HepG2 (cell line): Measurements from ENCODE around the gene CAPN3. TPM values are rescaled to one million over a fixed set of nuclear protein-coding genes. Genes with fewer than 3 reads are reported as not detected.

ENCODE experiments used
- CBX1 ChIP-seq: IDR thresholded peaks from one replicate; pipeline ENCODE4 v1.6.1; 2016; ENCODE audit warnings: antibody characterized with exemption, low read depth
- DPF2 ChIP-seq: sonication (generic); formaldehyde crosslinking; IDR thresholded peaks from 2 replicates; pipeline ENCODE4 v1.4.0; 2020; ENCODE audit warnings: mild to moderate bottlenecking, low read depth, missing genetic modification reagents, borderline replicate concordance
- E2F5 ChIP-seq: sonication (generic); formaldehyde crosslinking; conservative IDR thresholded peaks from 2 replicates; pipeline ENCODE4 v1.4.0; 2020; ENCODE audit warnings: missing genetic modification reagents
- MYNN ChIP-seq: sonication (generic); formaldehyde crosslinking; IDR thresholded peaks from 2 replicates; pipeline ENCODE4 v1.4.0; 2020; ENCODE audit warnings: mild to moderate bottlenecking, low read depth, missing genetic modification reagents
- SP1 ChIP-seq, 2 experiments: fragments of 450-650 bp in 1 of 2; sonication (generic) in 1 of 2; formaldehyde crosslinking in 1 of 2; IDR thresholded peaks; 2 replicates each; pipeline versions ENCODE4 v1.4.0 to v1.6.1; 2016 to 2020; ENCODE audit warnings: missing genetic modification reagents in 1 of 2
- SP140L ChIP-seq: sonication (generic); formaldehyde crosslinking; IDR thresholded peaks from 2 replicates; pipeline ENCODE4 v1.4.0; 2020; ENCODE audit warnings: missing genetic modification reagents, borderline replicate concordance
- TOPORS ChIP-seq: sonication (generic); formaldehyde crosslinking; IDR thresholded peaks from 2 replicates; pipeline ENCODE4 v1.8.0; 2023; ENCODE audit warnings: mild to moderate bottlenecking, missing genetic modification reagents
- ZNF280B ChIP-seq: sonication (generic); formaldehyde crosslinking; IDR thresholded peaks from 2 replicates; pipeline ENCODE4 v1.5.0; 2020; ENCODE audit warnings: missing genetic modification reagents, mild to moderate bottlenecking, borderline replicate concordance
- ZNF552 ChIP-seq: sonication (generic); formaldehyde crosslinking; IDR thresholded peaks from 2 replicates; pipeline ENCODE4 v1.9.0; 2022; ENCODE audit warnings: missing genetic modification reagents, mild to moderate bottlenecking, borderline replicate concordance
- ZNF572 ChIP-seq: sonication (generic); formaldehyde crosslinking; IDR thresholded peaks from 2 replicates; pipeline ENCODE4 v1.5.1; 2020; ENCODE audit warnings: mild to moderate bottlenecking, missing genetic modification reagents
- ZNF598 ChIP-seq: sonication (generic); formaldehyde crosslinking; IDR thresholded peaks from 2 replicates; pipeline ENCODE4 v1.5.1; 2020; ENCODE audit warnings: mild to moderate bottlenecking, missing genetic modification reagents, borderline replicate concordance
- ZNF724P ChIP-seq: sonication (generic); formaldehyde crosslinking; IDR thresholded peaks from 2 replicates; pipeline ENCODE4 v1.8.0; 2022; ENCODE audit warnings: missing genetic modification reagents, borderline replicate concordance
- ZNF782 ChIP-seq: sonication (generic); formaldehyde crosslinking; IDR thresholded peaks from 2 replicates; pipeline ENCODE4 v1.4.0; 2020; ENCODE audit warnings: missing genetic modification reagents, mild to moderate bottlenecking, borderline replicate concordance
- polyA plus RNA-seq, 8 experiments: library from polyadenylated mRNA; depleted of rRNA in 3 of 8; stranded (reverse) in 7 of 8; unstranded in 1 of 8; fragments of >200 nt; fragmentation: Illumina TruSeq in 4 of 8; extraction: Trizol in 4 of 8; gene quantifications; 2 replicates each; pipeline versions ENCODE4 v1.2.1 to v1.2.3, GENCODE V29; 2011 to 2016; ENCODE audit warnings: low read depth in 4 of 8, missing spikeins in 1 of 8, mixed read lengths in 1 of 8; ENCODE audit not compliant: insufficient read depth in 1 of 8
- total RNA-seq, 5 experiments: library from RNA; depleted of rRNA; stranded (reverse); fragments of >200 nt; fragmentation: Illumina TruSeq; extraction: Trizol; gene quantifications; 2 replicates each; pipeline ENCODE4 v1.2.3, GENCODE V29; 2016; ENCODE audit warnings: low read depth in 1 of 5
- TF ChIP-seq, protein P1 (sequence below): sonication (generic); formaldehyde crosslinking; conservative IDR thresholded peaks from 2 replicates; pipeline ENCODE4 v1.5.0; 2020; ENCODE audit warnings: missing genetic modification reagents
- TF ChIP-seq, protein P2 (sequence below): sonication (generic); formaldehyde crosslinking; IDR thresholded peaks from 2 replicates; pipeline ENCODE4 v1.4.0; 2020; ENCODE audit warnings: low read depth, missing genetic modification reagents
- TF ChIP-seq, protein P3 (sequence below): IDR thresholded peaks from 2 replicates; pipeline ENCODE4 v1.6.1; 2016; ENCODE audit warnings: control low read depth
- TF ChIP-seq, protein P4 (sequence below): sonication (generic); formaldehyde crosslinking; IDR thresholded peaks from 2 replicates; pipeline ENCODE4 v1.4.0; 2020; ENCODE audit warnings: low read depth, mild to moderate bottlenecking, missing genetic modification reagents

Gene CAPN3
- total and polyA plus RNA-seq, 2 of the 13 experiments (the other 11 are each of a cell fraction or from before 2014, with no cell fraction given) = 1.3 to 4.6 TPM

DNA sequence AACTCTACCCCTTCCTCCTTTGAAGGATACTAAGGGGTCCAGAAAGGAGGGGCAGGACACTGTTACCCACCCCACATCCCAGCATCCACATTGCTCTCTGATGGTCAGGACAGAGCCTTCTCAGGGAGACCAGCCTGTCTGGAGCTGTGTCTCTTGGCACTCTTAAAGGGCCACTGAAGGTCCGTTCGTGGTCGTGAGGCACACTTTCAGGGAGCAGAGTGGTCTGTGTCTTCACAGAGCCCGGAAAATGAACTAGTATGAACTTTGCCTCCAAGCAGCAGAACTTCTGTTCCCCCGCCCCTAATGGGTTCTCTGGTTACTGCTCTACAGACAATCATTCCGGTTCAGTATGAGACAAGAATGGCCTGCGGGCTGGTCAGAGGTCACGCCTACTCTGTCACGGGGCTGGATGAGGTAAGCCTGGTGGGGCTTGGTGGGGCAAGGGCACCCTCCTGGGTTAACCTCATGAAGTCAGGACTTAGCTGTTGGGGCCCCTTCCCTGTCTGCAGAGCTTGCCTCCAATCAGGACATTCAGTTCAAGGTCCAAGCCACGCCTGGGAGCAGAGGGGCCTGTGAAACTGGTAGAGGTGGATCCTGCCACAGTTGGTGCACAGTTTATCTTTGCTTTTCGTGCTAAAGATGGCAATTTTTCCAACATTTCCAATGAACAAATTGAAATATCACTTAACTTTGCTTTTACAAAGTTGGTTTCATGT is 33.2 kb downstream of the CAPN3 start (continued):
- TF ChIP-seq SP1 (IDR thresholded peaks at IDR 0.05) (no peak), SP1 (CRISPR knock-in tag; IDR thresholded peaks at IDR 0.05) (0 out of 2 replicates have a peak, but pooled peaks have one; percentile 36), E2F5 (no peak), ZNF598 (peak; percentile 29; the same call in 1 of the 2 replicates), DPF2 (0 out of 2 replicates have a peak, but pooled peaks have one; percentile 19), ZNF572 (CRISPR knock-in tag) (no peak), ZNF724P (CRISPR knock-in tag) (no peak), ZNF782 (CRISPR knock-in tag) (peak; percentile 66; the same call in 1 of the 2 replicates), ZNF280B (CRISPR knock-in tag) (0 out of 2 replicates have a peak, but pooled peaks have one; percentile 32), MYNN (CRISPR knock-in tag) (no peak), CBX1 (no peak), TOPORS (CRISPR knock-in tag) (peak; percentile 74; the same call in 1 of the 2 replicates), SP140L (CRISPR knock-in tag) (no peak), ZNF552 (CRISPR knock-in tag) (no peak)
- TF ChIP-seq, protein P1, sequence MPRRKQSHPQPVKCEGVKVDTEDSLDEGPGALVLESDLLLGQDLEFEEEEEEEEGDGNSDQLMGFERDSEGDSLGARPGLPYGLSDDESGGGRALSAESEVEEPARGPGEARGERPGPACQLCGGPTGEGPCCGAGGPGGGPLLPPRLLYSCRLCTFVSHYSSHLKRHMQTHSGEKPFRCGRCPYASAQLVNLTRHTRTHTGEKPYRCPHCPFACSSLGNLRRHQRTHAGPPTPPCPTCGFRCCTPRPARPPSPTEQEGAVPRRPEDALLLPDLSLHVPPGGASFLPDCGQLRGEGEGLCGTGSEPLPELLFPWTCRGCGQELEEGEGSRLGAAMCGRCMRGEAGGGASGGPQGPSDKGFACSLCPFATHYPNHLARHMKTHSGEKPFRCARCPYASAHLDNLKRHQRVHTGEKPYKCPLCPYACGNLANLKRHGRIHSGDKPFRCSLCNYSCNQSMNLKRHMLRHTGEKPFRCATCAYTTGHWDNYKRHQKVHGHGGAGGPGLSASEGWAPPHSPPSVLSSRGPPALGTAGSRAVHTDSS = no peak
- TF ChIP-seq, protein P2, sequence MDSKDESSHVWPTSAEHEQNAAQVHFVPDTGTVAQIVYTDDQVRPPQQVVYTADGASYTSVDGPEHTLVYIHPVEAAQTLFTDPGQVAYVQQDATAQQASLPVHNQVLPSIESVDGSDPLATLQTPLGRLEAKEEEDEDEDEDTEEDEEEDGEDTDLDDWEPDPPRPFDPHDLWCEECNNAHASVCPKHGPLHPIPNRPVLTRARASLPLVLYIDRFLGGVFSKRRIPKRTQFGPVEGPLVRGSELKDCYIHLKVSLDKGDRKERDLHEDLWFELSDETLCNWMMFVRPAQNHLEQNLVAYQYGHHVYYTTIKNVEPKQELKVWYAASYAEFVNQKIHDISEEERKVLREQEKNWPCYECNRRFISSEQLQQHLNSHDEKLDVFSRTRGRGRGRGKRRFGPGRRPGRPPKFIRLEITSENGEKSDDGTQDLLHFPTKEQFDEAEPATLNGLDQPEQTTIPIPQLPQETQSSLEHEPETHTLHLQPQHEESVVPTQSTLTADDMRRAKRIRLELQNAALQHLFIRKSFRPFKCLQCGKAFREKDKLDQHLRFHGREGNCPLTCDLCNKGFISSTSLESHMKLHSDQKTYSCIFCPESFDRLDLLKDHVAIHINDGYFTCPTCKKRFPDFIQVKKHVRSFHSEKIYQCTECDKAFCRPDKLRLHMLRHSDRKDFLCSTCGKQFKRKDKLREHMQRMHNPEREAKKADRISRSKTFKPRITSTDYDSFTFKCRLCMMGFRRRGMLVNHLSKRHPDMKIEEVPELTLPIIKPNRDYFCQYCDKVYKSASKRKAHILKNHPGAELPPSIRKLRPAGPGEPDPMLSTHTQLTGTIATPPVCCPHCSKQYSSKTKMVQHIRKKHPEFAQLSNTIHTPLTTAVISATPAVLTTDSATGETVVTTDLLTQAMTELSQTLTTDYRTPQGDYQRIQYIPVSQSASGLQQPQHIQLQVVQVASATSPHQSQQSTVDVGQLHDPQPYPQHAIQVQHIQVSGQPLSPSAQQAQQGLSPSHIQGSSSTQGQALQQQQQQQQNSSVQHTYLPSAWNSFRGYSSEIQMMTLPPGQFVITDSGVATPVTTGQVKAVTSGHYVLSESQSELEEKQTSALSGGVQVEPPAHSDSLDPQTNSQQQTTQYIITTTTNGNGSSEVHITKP (CRISPR knock-in tag) = 0 out of 2 replicates have a peak, but pooled peaks have one; percentile 55
- TF ChIP-seq, protein P3, sequence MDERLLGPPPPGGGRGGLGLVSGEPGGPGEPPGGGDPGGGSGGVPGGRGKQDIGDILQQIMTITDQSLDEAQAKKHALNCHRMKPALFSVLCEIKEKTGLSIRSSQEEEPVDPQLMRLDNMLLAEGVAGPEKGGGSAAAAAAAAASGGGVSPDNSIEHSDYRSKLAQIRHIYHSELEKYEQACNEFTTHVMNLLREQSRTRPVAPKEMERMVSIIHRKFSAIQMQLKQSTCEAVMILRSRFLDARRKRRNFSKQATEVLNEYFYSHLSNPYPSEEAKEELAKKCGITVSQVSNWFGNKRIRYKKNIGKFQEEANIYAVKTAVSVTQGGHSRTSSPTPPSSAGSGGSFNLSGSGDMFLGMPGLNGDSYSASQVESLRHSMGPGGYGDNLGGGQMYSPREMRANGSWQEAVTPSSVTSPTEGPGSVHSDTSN (CRISPR knock-in tag) = no peak
- TF ChIP-seq, protein P4, sequence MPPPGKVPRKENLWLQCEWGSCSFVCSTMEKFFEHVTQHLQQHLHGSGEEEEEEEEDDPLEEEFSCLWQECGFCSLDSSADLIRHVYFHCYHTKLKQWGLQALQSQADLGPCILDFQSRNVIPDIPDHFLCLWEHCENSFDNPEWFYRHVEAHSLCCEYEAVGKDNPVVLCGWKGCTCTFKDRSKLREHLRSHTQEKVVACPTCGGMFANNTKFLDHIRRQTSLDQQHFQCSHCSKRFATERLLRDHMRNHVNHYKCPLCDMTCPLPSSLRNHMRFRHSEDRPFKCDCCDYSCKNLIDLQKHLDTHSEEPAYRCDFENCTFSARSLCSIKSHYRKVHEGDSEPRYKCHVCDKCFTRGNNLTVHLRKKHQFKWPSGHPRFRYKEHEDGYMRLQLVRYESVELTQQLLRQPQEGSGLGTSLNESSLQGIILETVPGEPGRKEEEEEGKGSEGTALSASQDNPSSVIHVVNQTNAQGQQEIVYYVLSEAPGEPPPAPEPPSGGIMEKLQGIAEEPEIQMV (CRISPR knock-in tag) = no peak
